DMS153 (cell line): ENCODE data around the gene TMEM178A.

Source experiments
- DNase-seq: peaks from one replicate; lab custom pipeline; 2025; lab: John Stamatoyannopoulos, UW

The TMEM178A gene

GRCh38 chr2:39743269-39743776, 77.6 kb downstream of the TMEM178A start:
- DNase-seq: no peak

GRCh38 chr2:39755466-39755865, 89.7 kb downstream of the TMEM178A start:
- no peak for DNase-seq

- DNase-seq: no peak
Measured at GRCh38 chr2:39757156-39757555, 91.4 kb downstream of the TMEM178A start.

- DNase-seq: no peak
Measured at GRCh38 chr2:39762448-39762847, 96.7 kb downstream of the TMEM178A start.
